Activated CD4-positive, alpha-beta T cell treated with anti-CD3 and anti-CD28 coated beads, Interleukin-2, amount 10 ng/mL, durations not matched to agents 7 days and 5 days (primary cell): Measurements from ENCODE around the gene GSK3A. TPM values are rescaled to one million over a fixed set of nuclear protein-coding genes. Genes with fewer than 3 reads are reported as not detected.

Experiments
- CTCF ChIA-PET: fragments of 350-600 bp; sonication (Branson Sonifier 250); formaldehyde crosslinking; loops from one replicate; lab custom pipeline; 2021; ENCODE audit warnings: antibody characterized with exemption; lab: Charles Lee
- POLR2A ChIA-PET: fragments of 350-600 bp; sonication (Branson Sonifier 250); formaldehyde crosslinking; loops from one replicate; lab custom pipeline; 2021; ENCODE audit warnings: antibody characterized with exemption; lab: Charles Lee
- DNase-seq: peaks from one replicate; pipeline ENCODE4 v3.0.0-alpha.2; 2020
- H3K27ac Mint-ChIP-seq: one replicate; pipeline ENCODE4 v1.8.0; 2021; ENCODE audit warnings: mild to moderate bottlenecking, moderate library complexity, mixed read lengths
- H3K27me3 Mint-ChIP-seq: one replicate; pipeline ENCODE4 v1.8.0; 2021; ENCODE audit warnings: mixed read lengths
- H3K36me3 Mint-ChIP-seq: one replicate; pipeline ENCODE4 v1.8.0; 2021; ENCODE audit warnings: low read depth, mixed read lengths
- H3K4me1 Mint-ChIP-seq: one replicate; pipeline ENCODE4 v1.8.0; 2021; ENCODE audit warnings: mixed read lengths
- H3K4me3 Mint-ChIP-seq: one replicate; pipeline ENCODE4 v1.8.0; 2021; ENCODE audit warnings: mild to moderate bottlenecking, moderate library complexity, mixed read lengths
- H3K9me3 Mint-ChIP-seq: one replicate; pipeline ENCODE4 v1.8.0; 2021; ENCODE audit warnings: mixed read lengths
- total RNA-seq, 2 experiments: library from RNA; stranded (reverse); gene quantifications; one replicate each; pipeline ENCODE4 v1.2.3, GENCODE V29; 2021

GSK3A gene
- total RNA-seq, 2 experiments from 2014 or later: 42.7 to 53.4 TPM

DNA sequence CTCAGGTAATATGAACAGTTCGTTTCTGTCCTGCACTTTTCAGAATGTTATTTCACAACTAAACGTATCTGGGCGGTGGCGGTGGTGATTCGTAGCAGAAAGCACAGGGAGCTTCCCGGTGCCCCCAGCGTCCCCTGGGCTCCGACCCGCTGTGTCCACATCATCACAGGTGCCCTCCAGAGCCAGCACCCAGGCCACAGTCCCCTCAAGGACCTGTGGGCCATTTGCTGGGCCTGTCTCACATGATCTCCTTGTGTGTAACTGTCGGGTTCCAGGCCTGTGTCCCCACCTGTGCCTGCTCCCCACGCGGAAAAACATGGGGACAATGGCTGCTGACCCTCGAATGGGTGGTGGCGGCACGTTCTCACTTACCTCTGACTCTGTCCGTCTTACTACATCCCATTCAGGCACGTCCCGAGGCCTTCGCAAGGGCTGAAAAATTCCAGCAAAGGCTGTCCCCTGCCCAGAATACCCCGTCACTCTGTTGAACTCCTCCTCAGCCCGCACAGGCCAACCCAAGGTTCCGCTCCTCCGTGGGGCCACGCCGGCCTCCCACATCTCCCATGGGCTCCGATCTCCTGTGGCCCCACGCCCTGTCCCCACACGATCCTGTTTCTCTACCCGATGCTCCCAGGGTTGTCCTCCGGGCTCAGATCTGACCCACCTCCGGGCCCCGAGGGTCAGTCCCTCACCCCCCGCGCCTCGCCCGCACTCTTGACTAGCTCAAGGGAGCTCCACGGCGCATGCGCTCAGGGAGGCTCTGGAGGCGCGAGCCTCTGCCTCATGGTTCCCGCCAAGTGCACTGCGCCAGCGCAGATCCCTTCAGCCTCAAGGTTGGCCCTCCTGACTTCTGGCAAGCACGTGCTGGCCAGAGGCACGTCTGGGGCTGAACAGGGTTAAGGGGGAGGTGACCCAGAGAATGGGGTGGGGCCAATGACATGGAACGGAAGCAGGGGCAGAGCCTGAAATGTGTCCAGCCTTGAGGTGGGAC, 46.1 kb downstream of the GSK3A start:
- CTCF ChIA-PET: no interaction called here
- Mint-ChIP-seq H3K36me3 (peaks cover 59% of the 10 kb centered on the region), H3K27me3 (no peaks in the 10 kb centered on the region), H3K27ac (peak overlapping the region; percentile 44), H3K9me3 (peaks cover 9% of the 10 kb centered on the region), H3K4me1 (peaks cover 78% of the 10 kb centered on the region), H3K4me3 (no peak overlapping the region)
- POLR2A ChIA-PET: no interaction called here
- DNase-seq: no peak

DNA sequence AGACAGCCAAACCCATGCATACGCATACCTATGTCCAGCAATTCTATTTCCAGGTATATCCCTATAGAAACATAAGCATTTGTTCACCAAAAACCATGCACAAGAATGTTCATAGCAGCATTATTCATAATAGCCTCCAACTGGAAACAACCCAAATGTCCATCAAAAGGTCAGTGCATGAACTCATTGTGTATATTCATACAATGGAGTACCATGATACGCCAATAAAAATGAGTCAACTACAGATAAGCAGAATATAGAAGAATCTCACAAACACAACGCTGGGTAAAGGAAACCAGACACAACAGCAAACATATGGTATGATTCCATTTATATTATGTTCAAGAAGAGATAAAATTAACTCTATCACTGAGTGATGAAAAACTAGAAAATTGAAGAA, 48.7 kb downstream of the GSK3A start:
- H3K27ac Mint-ChIP-seq: no peak overlapping the region
- H3K4me1 Mint-ChIP-seq: peaks cover 67% of the 10 kb centered on the region
- H3K36me3 Mint-ChIP-seq: peaks cover 36% of the 10 kb centered on the region
- H3K4me3 Mint-ChIP-seq: no peak overlapping the region
- H3K27me3 Mint-ChIP-seq: no peaks in the 10 kb centered on the region
- ChIA-PET POLR2A (no interaction called here), CTCF (interaction anchor here (0.6 to 0.7 kb wide), 2 partner anchors 23 to 155 kb away, joined by 3 read pairs; no protein-coding TSS in a partner anchor)
- DNase-seq: no peak
- peaks cover 9% of the 10 kb centered on the region for H3K9me3 Mint-ChIP-seq

DNA sequence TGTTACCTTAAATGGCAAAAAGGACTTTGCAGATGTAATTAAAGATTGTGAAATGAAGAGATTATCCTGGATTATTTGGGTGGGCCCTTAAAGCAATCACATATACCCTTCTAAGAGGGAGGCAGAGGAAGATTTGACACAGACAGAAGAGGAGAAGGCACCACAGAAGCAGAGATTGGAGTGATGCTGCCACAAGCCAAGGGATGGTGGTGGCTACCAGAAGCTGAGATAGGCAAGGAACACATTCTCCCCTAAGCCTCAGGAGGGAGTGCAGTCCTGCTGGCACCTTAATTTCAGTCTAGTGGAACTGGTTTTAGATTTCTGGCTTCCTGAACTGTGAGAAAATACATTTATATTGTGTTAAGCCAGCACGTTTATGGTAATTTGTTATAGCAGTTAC, 49.1 kb downstream of the GSK3A start:
- Mint-ChIP-seq H3K4me1 (peaks cover 65% of the 10 kb centered on the region), H3K36me3 (peaks cover 33% of the 10 kb centered on the region), H3K9me3 (peaks cover 9% of the 10 kb centered on the region), H3K27ac (no peak overlapping the region), H3K4me3 (no peak overlapping the region), H3K27me3 (no peaks in the 10 kb centered on the region)
- no peak for DNase-seq
- POLR2A ChIA-PET: no interaction called here
- CTCF ChIA-PET: interaction anchor here (0.6 to 0.7 kb wide), 2 partner anchors 24 to 155 kb away, joined by 3 read pairs; no protein-coding TSS in a partner anchor

DNA sequence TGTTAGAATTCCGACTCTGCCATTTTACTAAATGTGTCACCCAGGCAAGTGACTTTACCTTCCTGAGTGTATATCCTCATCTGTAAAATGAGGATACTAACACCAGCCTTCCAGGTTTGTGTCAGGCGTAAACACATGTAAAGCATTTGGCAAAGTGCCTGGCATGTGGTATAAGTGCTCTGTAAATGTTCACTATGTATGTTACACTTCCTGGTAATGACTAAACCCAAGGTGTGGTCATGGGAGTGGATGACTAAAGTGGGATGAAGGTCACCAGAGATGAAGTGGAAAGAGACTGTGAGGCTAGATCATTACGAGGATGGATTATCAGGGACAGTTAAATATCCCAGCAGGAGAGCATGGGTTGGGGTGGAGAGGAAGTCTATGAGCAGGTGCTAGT, 50.5 kb downstream of the GSK3A start:
- H3K4me3 Mint-ChIP-seq: no peak overlapping the region
- H3K27ac Mint-ChIP-seq: peak overlapping the region; percentile 2
- POLR2A ChIA-PET: no interaction called here
- H3K4me1 Mint-ChIP-seq: peaks cover 52% of the 10 kb centered on the region
- DNase-seq: no peak
- H3K27me3 Mint-ChIP-seq: no peaks in the 10 kb centered on the region
- peaks cover 9% of the 10 kb centered on the region for H3K9me3 Mint-ChIP-seq
- peaks cover 21% of the 10 kb centered on the region for H3K36me3 Mint-ChIP-seq
- CTCF ChIA-PET: interaction anchor here (1.1 kb wide), 1 partner anchor 8 kb away, joined by 5 read pairs; no protein-coding TSS in a partner anchor

DNA sequence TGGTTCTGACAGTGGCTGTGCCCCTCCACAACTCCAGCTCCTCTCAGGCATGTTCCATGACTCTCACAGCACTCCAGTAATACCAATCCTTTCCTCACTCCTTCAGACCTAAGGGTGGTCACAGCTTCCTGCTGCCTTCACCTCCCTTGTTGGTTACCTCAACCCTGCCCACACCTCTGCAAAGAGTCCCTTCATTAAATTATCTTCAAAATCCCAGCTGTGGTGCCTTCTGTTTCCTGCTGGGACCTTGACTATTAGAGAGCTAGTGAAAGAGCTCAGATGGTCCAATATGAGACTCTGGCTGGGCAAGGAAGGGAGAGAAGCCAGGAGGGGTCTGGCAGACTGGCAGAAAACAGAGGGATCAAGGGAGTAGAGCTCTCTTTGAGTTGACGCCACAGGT, 51.1 kb downstream of the GSK3A start:
- H3K9me3 Mint-ChIP-seq: peaks cover 9% of the 10 kb centered on the region
- no peak for DNase-seq
- no peaks in the 10 kb centered on the region for H3K27me3 Mint-ChIP-seq
- H3K4me3 Mint-ChIP-seq: no peak overlapping the region
- ChIA-PET POLR2A (no interaction called here), CTCF (interaction anchor here (1.1 kb wide), 1 partner anchor 8 kb away, joined by 5 read pairs; no protein-coding TSS in a partner anchor)
- H3K27ac Mint-ChIP-seq: no peak overlapping the region
- H3K4me1 Mint-ChIP-seq: peaks cover 52% of the 10 kb centered on the region
- H3K36me3 Mint-ChIP-seq: peaks cover 15% of the 10 kb centered on the region

DNA sequence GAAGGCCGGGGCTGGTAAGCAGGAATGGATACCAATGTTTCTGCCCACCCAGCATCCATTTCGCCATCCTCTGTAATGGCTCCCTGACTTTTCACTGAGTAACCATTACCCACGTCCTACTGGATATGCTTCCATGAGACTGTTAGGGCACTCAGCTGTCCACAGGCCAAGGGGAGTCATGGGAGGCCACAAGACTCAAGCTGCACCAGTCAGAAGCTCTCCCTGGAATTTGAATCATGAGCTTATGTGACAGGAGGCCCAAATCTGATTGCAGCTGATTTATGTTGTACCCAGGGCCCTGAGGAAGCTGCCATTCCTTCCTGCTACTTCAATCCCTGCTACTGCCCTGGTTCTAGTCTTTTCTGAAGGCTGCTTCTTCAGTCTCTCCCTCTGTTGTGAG, 53.3 kb downstream of the GSK3A start:
- POLR2A ChIA-PET: no interaction called here
- Mint-ChIP-seq H3K36me3 (peaks cover 9% of the 10 kb centered on the region), H3K4me3 (no peak overlapping the region), H3K4me1 (peaks cover 62% of the 10 kb centered on the region), H3K27ac (no peak overlapping the region), H3K27me3 (no peaks in the 10 kb centered on the region), H3K9me3 (peaks cover 7% of the 10 kb centered on the region)
- no peak for DNase-seq
- CTCF ChIA-PET: interaction anchor here (1.3 kb wide), 1 partner anchor 11 kb away, joined by 3 read pairs; no protein-coding TSS in a partner anchor

DNA sequence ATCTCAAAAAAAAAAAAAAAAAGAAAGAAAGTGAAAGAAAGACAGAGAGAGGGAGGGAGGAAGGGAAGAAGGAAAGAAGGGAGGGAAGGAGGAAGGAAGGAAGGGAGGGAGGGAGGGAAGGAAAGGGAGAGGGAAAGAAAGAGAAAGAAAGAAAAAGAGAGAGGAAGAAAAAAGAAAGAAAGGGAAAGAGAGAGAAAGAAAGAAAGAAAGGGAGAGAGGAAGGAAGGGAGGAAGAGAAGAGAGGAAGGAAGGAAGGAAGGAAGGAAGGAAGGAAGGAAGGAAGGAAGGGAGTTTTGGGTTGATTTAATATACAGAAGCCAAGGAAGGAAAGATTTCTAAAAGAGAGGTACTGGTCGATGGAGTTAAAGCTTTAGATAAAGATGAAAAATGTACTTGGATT, 53.7 kb downstream of the GSK3A start:
- peaks cover 5% of the 10 kb centered on the region for H3K9me3 Mint-ChIP-seq
- H3K4me3 Mint-ChIP-seq: no peak overlapping the region
- ChIA-PET POLR2A (no interaction called here), CTCF (interaction anchor here (1.3 kb wide), 1 partner anchor 12 kb away, joined by 3 read pairs; no protein-coding TSS in a partner anchor)
- peaks cover 61% of the 10 kb centered on the region for H3K4me1 Mint-ChIP-seq
- H3K27ac Mint-ChIP-seq: no peak overlapping the region
- peaks cover 5% of the 10 kb centered on the region for H3K36me3 Mint-ChIP-seq
- no peak for DNase-seq
- H3K27me3 Mint-ChIP-seq: no peaks in the 10 kb centered on the region

DNA sequence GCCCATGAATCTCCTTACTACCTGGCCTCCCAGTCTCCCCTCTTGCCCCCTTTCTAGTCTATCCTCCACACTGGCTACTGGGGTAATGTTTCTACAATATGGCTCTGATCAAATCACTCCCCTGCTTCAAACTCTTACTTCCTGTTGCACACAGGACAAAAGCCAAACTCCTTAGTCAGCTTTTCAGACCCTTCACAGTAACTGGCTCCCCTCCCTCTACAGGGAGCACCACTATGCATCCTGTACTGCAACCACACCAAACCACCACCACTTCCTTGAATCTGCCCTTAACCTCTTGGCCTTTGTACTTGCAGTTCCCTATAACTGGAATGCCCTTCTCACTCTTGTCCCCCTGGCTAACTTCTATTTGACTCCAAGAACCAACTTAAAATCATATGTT, 57.1 kb downstream of the GSK3A start:
- Mint-ChIP-seq H3K9me3 (no peaks in the 10 kb centered on the region), H3K4me3 (peak overlapping the region; percentile 23), H3K27ac (peak overlapping the region; percentile 63), H3K36me3 (no peaks in the 10 kb centered on the region), H3K4me1 (peaks cover 50% of the 10 kb centered on the region), H3K27me3 (peaks cover 8% of the 10 kb centered on the region)
- POLR2A ChIA-PET: no interaction called here
- DNase-seq: peak; percentile 59
- CTCF ChIA-PET: interaction anchor here (0.7 to 3.6 kb wide), 10 partner anchors 9 to 211 kb away, joined by 3 to 16 read pairs (median 4); partner anchors contain the start of gene POU2F2

DNA sequence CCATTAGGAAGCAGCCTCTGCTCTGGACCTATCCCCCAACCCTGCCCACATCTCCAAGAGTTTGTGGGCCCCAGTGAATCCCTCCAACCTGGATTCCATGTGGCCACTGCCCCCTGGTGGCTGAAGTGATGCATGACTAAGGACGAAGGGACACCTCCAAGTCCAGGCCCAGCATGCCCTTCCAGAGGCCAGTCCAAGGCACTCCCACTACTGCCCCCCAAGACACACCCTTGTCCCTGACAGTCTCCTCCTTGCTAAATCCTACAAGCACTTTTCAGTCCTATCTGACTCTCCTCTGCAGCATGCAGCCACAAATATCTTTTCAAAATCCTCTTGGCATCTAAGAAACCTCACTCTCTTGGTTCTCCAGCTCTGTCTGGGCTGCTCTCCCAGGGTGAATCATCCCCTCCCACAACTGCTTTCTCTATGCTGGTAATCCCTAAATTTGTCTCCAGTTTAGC, 58.0 kb downstream of the GSK3A start:
- Mint-ChIP-seq H3K36me3 (no peaks in the 10 kb centered on the region), H3K27ac (peak overlapping the region; percentile 63), H3K4me3 (no peak overlapping the region), H3K4me1 (peaks cover 45% of the 10 kb centered on the region), H3K9me3 (no peaks in the 10 kb centered on the region), H3K27me3 (peaks cover 8% of the 10 kb centered on the region)
- ChIA-PET CTCF (interaction anchor here (0.7 to 3.6 kb wide), 11 partner anchors 9 to 212 kb away, joined by 3 to 16 read pairs (median 3); partner anchors contain the start of gene POU2F2), POLR2A (no interaction called here)
- DNase-seq: peak; percentile 71

Other genes with a start within 250 kb of the GSK3A start
- 1 to 10 TPM; 1.9 to 2.0 TPM for gene ATP1A3, start 248.4 kb downstream of the GSK3A start, total RNA-seq
- under 1 TPM; 0.65 to 0.79 TPM for gene GRIK5, start 172.4 kb downstream of the GSK3A start, total RNA-seq
- gene ZNF574, start 166.4 kb downstream of the GSK3A start, total RNA-seq: 10 to 100 TPM; 14.1 to 15.8 TPM
- 10 to 100 TPM; 19.6 to 22.9 TPM for gene POU2F2, start 110.2 kb downstream of the GSK3A start, total RNA-seq
- 10 to 100 TPM; 37.2 to 42.4 TPM for gene DEDD2, start 24.9 kb downstream of the GSK3A start, total RNA-seq
- gene ZNF526, start 22.3 kb downstream of the GSK3A start, total RNA-seq: 10 to 100 TPM; 18.0 to 18.5 TPM
- gene ERF, start 12.5 kb upstream of the GSK3A start, total RNA-seq: 10 to 100 TPM; 56.5 to 57.9 TPM
- gene CIC, start 26.6 kb upstream of the GSK3A start, total RNA-seq: 10 to 100 TPM; 69.3 to 81.0 TPM
- under 1 TPM; 0.54 to 0.62 TPM for gene PRR19, start 59.5 kb upstream of the GSK3A start, total RNA-seq
- gene PAFAH1B3, start 60.0 kb upstream of the GSK3A start, total RNA-seq: 10 to 100 TPM; 43.5 to 46.6 TPM
- not detected for gene TMEM145, start 70.7 kb upstream of the GSK3A start, total RNA-seq
- 1 to 10 TPM; 3.3 to 3.7 TPM for gene MEGF8, start 83.0 kb upstream of the GSK3A start, total RNA-seq
- not detected for gene CNFN, start 147.7 kb upstream of the GSK3A start, total RNA-seq
- 10 to 100 TPM; 27.7 to 29.5 TPM for gene LIPE, start 184.8 kb upstream of the GSK3A start, total RNA-seq
- gene CXCL17, start 200.3 kb upstream of the GSK3A start, total RNA-seq: not detected